SH-SY5Y (cell line): ENCODE measurements around the gene OGFOD1.

Experiments used
- GATA2 ChIP-seq: IDR thresholded peaks from 2 replicates; pipeline ENCODE4 v1.6.1; 2011; ENCODE audit warnings: mild to moderate bottlenecking, low read depth, low read length
- GATA3 ChIP-seq: IDR thresholded peaks from 2 replicates; pipeline ENCODE4 v1.6.1; 2011; ENCODE audit warnings: low read depth, mild to moderate bottlenecking, low read length, moderate library complexity

DNA sequence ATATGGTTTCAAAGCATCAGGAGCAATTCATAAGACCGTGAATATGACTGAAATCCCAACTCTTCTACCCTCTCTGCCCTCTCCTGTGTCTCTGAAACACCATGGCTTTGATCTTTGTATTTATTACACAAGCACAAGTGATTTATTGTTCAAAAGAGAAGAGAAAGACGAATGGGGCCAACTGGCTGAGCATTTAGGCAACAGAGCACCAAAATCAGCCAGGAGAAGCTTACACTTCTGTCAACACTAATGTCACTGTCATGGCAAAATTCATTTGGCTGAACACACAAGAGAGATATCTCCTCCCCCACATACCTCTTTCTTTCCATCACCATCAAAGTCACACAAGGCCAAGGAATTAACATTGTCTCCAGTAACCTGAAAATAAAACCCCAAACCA, 59.2 kb downstream of the OGFOD1 start:
- TF ChIP-seq GATA2 (no peak), GATA3 (no peak)
